GM12875 (cell line): ENCODE measurements around the gene CD320.
A peak's percentile ranks its signal among the peaks of the same experiment; 100 is the strongest.

Source experiments
- H3K4me3 ChIP-seq: one replicate; pipeline ENCODE4 v1.5.1; 2011; ENCODE audit warnings: low read depth, low read length, control low read depth
- TF ChIP-seq, protein P1 (sequence below): IDR thresholded peaks from 2 replicates; pipeline ENCODE4 v1.5.1; 2011; ENCODE audit warnings: low read depth, mild to moderate bottlenecking, control low read depth, inconsistent platforms, low read length, moderate library complexity, borderline replicate concordance; ENCODE audit not compliant: insufficient read depth

CD320 gene

DNA sequence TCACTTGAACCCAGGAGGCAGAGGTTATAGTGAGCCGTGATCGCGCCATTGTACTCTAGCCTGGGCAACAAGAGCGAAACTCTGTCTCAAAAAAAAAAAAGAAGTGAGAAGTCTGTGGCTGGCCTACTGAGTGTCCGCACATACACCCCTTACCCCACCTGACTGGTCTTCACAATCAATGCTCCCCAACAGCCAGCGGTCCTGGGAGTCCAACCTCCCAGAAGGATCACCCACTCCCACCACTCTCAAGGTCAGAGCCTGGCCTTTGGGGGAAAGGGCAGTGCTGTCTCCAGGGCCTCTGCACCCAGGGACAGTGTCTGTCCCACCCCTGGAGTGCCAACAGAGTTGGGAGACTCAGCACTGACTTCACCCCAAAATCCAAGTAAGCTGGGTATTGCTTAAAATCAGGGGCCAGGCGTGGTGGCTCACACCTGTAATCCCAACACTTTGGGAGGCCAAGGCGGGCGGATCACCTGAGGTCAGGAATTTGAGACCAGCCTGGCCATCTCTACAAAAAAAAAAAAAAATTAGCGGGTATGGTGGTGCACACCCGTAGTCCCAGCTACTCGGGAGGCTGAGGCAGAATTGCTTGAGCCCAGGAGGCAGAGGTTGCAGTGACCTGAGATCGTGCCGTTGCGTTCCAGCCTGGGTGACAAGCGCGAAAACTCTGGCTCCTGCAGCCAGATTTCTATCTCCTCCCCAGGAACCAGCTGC is 2.3 kb upstream of the CD320 start:
- TF ChIP-seq, protein P1, sequence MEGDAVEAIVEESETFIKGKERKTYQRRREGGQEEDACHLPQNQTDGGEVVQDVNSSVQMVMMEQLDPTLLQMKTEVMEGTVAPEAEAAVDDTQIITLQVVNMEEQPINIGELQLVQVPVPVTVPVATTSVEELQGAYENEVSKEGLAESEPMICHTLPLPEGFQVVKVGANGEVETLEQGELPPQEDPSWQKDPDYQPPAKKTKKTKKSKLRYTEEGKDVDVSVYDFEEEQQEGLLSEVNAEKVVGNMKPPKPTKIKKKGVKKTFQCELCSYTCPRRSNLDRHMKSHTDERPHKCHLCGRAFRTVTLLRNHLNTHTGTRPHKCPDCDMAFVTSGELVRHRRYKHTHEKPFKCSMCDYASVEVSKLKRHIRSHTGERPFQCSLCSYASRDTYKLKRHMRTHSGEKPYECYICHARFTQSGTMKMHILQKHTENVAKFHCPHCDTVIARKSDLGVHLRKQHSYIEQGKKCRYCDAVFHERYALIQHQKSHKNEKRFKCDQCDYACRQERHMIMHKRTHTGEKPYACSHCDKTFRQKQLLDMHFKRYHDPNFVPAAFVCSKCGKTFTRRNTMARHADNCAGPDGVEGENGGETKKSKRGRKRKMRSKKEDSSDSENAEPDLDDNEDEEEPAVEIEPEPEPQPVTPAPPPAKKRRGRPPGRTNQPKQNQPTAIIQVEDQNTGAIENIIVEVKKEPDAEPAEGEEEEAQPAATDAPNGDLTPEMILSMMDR, result no peak
- no peak overlapping the region for H3K4me3 ChIP-seq

DNA sequence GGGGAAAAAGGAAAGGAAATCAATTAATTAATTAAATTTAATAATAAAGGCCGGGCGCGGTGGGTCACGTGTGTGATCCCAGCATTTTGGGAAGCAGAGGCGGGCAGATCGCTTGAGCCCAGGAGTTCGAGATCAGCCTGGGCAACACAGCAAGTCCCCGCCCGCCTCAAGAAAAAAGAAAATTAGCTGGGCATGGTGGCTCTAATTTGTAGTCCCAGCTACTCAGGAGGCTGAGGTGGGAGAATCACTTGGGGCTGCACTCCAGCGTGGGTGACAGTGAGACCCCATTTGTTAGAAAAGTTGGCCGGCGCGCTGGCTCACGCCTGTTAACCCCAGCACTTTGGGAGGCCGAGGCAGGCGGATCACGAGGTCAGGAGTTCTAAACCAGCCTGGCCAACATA is 733 bp upstream of the CD320 start:
- no peak overlapping the region for H3K4me3 ChIP-seq
- TF ChIP-seq, protein P1, result no peak

DNA sequence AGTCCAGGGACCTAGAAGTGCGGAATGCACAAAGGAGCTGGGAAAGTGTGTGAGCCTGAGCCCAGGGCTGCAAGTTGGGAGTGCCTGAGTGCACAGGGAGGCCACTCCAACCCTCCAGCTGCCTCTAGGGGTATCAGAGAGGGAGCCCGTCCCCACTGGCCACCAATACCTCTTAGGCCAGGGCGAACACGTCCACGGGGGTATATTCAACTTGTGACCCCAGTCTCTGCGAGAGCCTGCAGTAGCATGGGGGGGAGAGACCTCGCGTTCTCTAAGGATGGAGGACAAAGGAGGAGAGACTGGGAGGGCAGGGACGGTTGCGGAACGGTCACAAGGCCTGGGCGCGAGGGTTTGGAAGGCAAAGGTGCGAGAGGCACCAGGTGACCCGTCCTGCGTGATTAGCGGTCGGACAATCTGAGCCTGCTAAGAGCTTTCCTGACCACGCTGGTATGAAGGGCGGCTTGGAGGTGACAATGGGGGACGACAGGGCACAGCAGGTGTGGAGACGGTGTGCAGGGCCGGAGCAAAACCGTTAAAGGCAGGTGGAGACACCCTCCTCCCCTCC is 676 bp downstream of the CD320 start:
- peak overlapping the region; percentile 74 for H3K4me3 ChIP-seq

DNA sequence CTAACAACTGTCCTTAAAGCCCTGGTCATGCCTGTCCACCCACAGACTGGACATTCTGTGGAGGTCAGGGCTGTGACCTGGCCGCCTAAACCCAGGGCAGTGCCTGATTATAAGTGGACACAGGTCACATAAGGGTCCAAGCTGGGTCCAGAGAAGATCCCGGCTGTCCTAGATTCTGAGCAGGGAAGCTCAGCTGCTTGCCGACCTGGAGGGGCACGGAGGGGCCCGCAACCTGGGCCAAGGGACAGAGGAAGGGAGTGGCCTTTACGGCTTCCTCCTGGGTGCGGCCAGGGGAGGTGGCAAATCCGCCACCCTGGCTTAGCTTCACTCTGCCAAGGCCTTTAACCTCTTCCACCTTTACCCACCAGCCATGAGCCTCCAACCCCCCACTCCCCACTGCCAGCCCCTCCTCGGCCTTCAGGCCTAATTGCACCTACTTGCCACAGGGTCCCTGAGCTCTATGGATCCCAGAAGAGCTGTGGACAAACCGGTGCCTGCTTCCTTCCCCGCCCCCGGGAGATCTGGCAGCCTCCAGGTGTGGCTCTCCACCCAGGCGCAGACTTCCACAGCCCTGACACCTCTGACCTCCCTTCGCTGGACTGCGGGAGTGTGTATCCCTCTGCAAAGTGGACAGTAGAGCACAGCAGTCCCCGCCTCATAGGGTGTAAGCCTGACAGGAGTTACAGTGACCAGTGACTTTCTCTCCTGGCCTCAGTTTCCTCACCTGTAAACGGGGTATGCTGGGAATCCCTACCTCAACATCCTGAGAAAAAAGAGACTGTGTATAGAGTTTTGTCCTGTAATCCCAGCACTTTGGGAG is 1.7 kb downstream of the CD320 start:
- H3K4me3 ChIP-seq, result peak overlapping the region; percentile 74
- TF ChIP-seq, protein P1, result no peak

More for the DNA sequence above, 676 bp downstream of the CD320 start:
- TF ChIP-seq, protein P1, result no peak

DNA sequence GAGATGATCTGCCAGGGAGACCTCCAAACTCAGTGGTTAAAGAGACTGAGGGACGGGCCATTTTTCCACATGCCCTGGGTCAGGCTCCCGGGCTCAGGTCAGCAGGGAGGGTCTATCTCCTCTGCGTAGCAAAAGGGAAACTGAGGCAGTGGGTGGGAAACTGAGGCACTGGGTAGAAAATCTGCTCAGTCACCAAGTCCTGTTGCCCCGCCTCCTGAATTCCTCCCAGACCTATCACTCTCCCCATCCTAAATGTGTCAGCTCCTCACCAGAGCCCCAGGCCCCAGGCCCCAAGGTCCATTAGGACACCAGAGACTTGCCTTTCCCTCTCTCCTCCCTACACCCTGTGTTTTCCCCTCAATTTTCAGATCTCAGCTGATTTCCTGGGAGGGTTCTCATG is 2.4 kb downstream of the CD320 start:
- H3K4me3 ChIP-seq, result no peak overlapping the region
- TF ChIP-seq, protein P1, result no peak

DNA sequence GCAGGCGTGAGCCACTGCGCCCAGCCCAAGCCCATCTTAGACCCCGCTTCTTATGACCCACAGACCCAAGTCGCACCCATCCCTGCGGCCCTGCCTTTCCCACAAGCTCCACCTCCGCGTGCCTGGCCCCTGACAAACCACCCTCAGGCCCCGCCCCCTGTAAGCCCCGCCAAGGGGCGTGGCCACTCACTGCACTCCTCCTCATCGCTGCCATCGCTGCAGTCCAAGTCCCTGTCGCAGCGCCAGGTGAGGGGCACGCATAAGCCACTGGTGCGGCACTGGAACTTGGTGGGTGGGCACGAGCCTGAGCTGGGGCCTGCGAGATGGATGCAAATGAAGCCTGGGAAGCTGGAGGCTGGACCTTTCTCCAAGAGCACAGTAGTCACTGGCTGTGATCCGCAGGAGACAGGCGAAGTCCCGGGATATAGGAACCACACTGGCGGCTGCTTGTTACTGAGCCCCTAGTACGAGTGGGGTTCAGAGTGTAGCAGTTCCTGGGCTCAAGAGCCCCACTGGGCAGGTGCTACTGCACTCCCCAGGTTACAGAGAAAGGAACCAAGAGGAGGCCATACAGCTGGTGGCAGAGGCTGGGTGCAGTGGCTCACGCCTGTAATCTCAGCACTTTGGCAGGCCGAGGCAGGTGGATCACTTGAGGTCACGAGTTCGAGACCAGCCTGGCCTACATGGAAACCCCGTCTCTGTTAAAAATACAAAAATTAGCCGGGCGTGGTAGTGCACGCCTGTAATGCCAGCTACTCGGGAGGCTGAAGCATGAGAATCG is 3.1 kb downstream of the CD320 start:
- TF ChIP-seq, protein P1, result no peak

More for the DNA sequence above, 3.1 kb downstream of the CD320 start:
- no peak overlapping the region for H3K4me3 ChIP-seq
